HUES64 (cell line): Measurements from ENCODE around the gene TMCC1.

Experiments used
- H3K27ac ChIP-seq: 2 replicates; pipeline ENCODE4 v1.7.0; 2013; ENCODE audit warnings: low read depth, low read length, inconsistent platforms
- H3K27me3 ChIP-seq: 2 replicates; pipeline ENCODE4 v1.6.1; 2013; ENCODE audit warnings: mild to moderate bottlenecking, low read length; ENCODE audit not compliant: insufficient read depth
- H3K36me3 ChIP-seq: 2 replicates; pipeline ENCODE4 v1.6.1; 2013; ENCODE audit warnings: mild to moderate bottlenecking, low read length; ENCODE audit not compliant: insufficient read depth
- H3K4me1 ChIP-seq: 2 replicates; pipeline ENCODE4 v1.6.1; 2013; ENCODE audit warnings: mild to moderate bottlenecking, low read length, moderate library complexity; ENCODE audit not compliant: insufficient read depth
- H3K4me3 ChIP-seq: 2 replicates; pipeline ENCODE4 v1.5.1; 2013; ENCODE audit warnings: mild to moderate bottlenecking, low read length, moderate library complexity
- H3K9ac ChIP-seq: 2 replicates; pipeline ENCODE4 v1.6.1; 2013; ENCODE audit warnings: mild to moderate bottlenecking, low read depth, low read length
- H3K9me3 ChIP-seq: 2 replicates; pipeline ENCODE4 v1.6.1; 2013; ENCODE audit warnings: low read depth, low read length; ENCODE audit not compliant: insufficient read depth
- WGBS: fragments of 150-250, 120-280 bp; methylation state at CpG from one replicate; pipeline ENCODE4 v1.1.7; 2013; ENCODE audit warnings: missing lambda C conversion rate; 5-methylcytosine and 5-hydroxymethylcytosine counted together

Gene TMCC1

GRCh38 chr3:129795186-129796010 is 98.1 kb downstream of the TMCC1 start:
- Histone ChIP-seq H3K36me3 (no peaks in the 10 kb centered on the region), H3K9me3 (no peaks in the 10 kb centered on the region), H3K4me3 (peak overlapping the region; percentile 45), H3K27ac (peak overlapping the region; percentile 27), H3K9ac (peak overlapping the region; percentile 31; the same call in 1 of the 2 replicates), H3K27me3 (no peaks in the 10 kb centered on the region), H3K4me1 (peaks cover 34% of the 10 kb centered on the region)
- 58% methylated on average over 3 of the region's 6 CpGs for WGBS

GRCh38 chr3:129794311-129795185 is 99.0 kb downstream of the TMCC1 start:
- Histone ChIP-seq H3K9ac (peak overlapping the region; percentile 48; the same call in 1 of the 2 replicates), H3K27ac (peak overlapping the region; percentile 27), H3K27me3 (no peaks in the 10 kb centered on the region), H3K36me3 (no peaks in the 10 kb centered on the region), H3K4me1 (peaks cover 34% of the 10 kb centered on the region), H3K4me3 (peak overlapping the region; percentile 45), H3K9me3 (no peaks in the 10 kb centered on the region)
- 8% methylated on average over 11 of the region's 14 CpGs for WGBS

GRCh38 chr3:129793942-129794310 is 99.6 kb downstream of the TMCC1 start:
- WGBS, result 0% methylated on average over 2 of the region's 2 CpGs
- no peaks in the 10 kb centered on the region for H3K36me3 ChIP-seq
- no peaks in the 10 kb centered on the region for H3K9me3 ChIP-seq
- H3K27ac ChIP-seq, result peak overlapping the region; percentile 17
- H3K4me1 ChIP-seq, result peaks cover 34% of the 10 kb centered on the region
- peak overlapping the region; percentile 42; the same call in 1 of the 2 replicates for H3K9ac ChIP-seq
- H3K4me3 ChIP-seq, result peak overlapping the region; percentile 45
- H3K27me3 ChIP-seq, result no peaks in the 10 kb centered on the region

- H3K4me3 ChIP-seq, result peak overlapping the region; percentile 45; the same call in 1 of the 2 replicates
- H3K27ac ChIP-seq, result no peak overlapping the region
- H3K9me3 ChIP-seq, result no peaks in the 10 kb centered on the region
- WGBS, result 80% methylated on average over 1 of the region's 1 CpG
- peak overlapping the region; percentile 42; the same call in 1 of the 2 replicates for H3K9ac ChIP-seq
- H3K36me3 ChIP-seq, result no peaks in the 10 kb centered on the region
- peaks cover 34% of the 10 kb centered on the region for H3K4me1 ChIP-seq
- H3K27me3 ChIP-seq, result no peaks in the 10 kb centered on the region
Observed at GRCh38 chr3:129793319-129793718, 100.2 kb downstream of the TMCC1 start.

GRCh38 chr3:129783470-129783869 is 110.0 kb downstream of the TMCC1 start:
- no peak overlapping the region for H3K4me3 ChIP-seq
- no peaks in the 10 kb centered on the region for H3K9me3 ChIP-seq
- H3K36me3 ChIP-seq, result no peaks in the 10 kb centered on the region
- H3K27me3 ChIP-seq, result no peaks in the 10 kb centered on the region
- no peaks in the 10 kb centered on the region for H3K4me1 ChIP-seq
- no CpG with 5 or more reads among the region's 1 CpG for WGBS
- no peak overlapping the region for H3K27ac ChIP-seq
- H3K9ac ChIP-seq, result no peak overlapping the region

GRCh38 chr3:129778871-129779270 is 114.6 kb downstream of the TMCC1 start:
- no peak overlapping the region for H3K27ac ChIP-seq
- H3K9ac ChIP-seq, result no peak overlapping the region
- no peaks in the 10 kb centered on the region for H3K27me3 ChIP-seq
- no peaks in the 10 kb centered on the region; the same call in 1 of the 2 replicates for H3K36me3 ChIP-seq
- 94% methylated on average over 1 of the region's 2 CpGs for WGBS
- H3K4me1 ChIP-seq, result peaks cover 6% of the 10 kb centered on the region; the same call in 1 of the 2 replicates
- H3K4me3 ChIP-seq, result no peak overlapping the region
- no peaks in the 10 kb centered on the region for H3K9me3 ChIP-seq

GRCh38 chr3:129777806-129778205 is 115.7 kb downstream of the TMCC1 start:
- Histone ChIP-seq H3K4me1 (peaks cover 6% of the 10 kb centered on the region; the same call in 1 of the 2 replicates), H3K9ac (no peak overlapping the region), H3K36me3 (no peaks in the 10 kb centered on the region; the same call in 1 of the 2 replicates), H3K9me3 (no peaks in the 10 kb centered on the region), H3K27ac (no peak overlapping the region), H3K4me3 (no peak overlapping the region), H3K27me3 (no peaks in the 10 kb centered on the region)
- 84% methylated on average over 4 of the region's 4 CpGs for WGBS

- Histone ChIP-seq H3K36me3 (no peaks in the 10 kb centered on the region; the same call in 1 of the 2 replicates), H3K9ac (no peak overlapping the region), H3K4me3 (no peak overlapping the region), H3K27ac (no peak overlapping the region), H3K27me3 (no peaks in the 10 kb centered on the region), H3K4me1 (peaks cover 6% of the 10 kb centered on the region; the same call in 1 of the 2 replicates), H3K9me3 (no peaks in the 10 kb centered on the region)
- WGBS, result 83% methylated on average over 2 of the region's 2 CpGs
Observed at GRCh38 chr3:129775870-129776269, 117.6 kb downstream of the TMCC1 start.

GRCh38 chr3:129773691-129774663 is 119.5 kb downstream of the TMCC1 start:
- no peak overlapping the region for H3K27ac ChIP-seq
- no peaks in the 10 kb centered on the region for H3K9me3 ChIP-seq
- no peak overlapping the region for H3K9ac ChIP-seq
- peaks cover 6% of the 10 kb centered on the region; the same call in 1 of the 2 replicates for H3K4me1 ChIP-seq
- H3K4me3 ChIP-seq, result no peak overlapping the region
- H3K36me3 ChIP-seq, result no peaks in the 10 kb centered on the region; the same call in 1 of the 2 replicates
- H3K27me3 ChIP-seq, result no peaks in the 10 kb centered on the region

GRCh38 chr3:129770604-129771003 is 122.9 kb downstream of the TMCC1 start:
- no peak overlapping the region for H3K27ac ChIP-seq
- no peaks in the 10 kb centered on the region for H3K4me1 ChIP-seq
- no peaks in the 10 kb centered on the region for H3K9me3 ChIP-seq
- H3K9ac ChIP-seq, result no peak overlapping the region
- H3K4me3 ChIP-seq, result no peak overlapping the region
- H3K27me3 ChIP-seq, result no peaks in the 10 kb centered on the region
- WGBS, result 100% methylated on average over 2 of the region's 3 CpGs
- no peaks in the 10 kb centered on the region; the same call in 1 of the 2 replicates for H3K36me3 ChIP-seq
